HG02571 (cell line): ENCODE data around the gene CAMKK2.
A peak's percentile ranks its signal among the peaks of the same experiment; 100 is the strongest.
"Not testable (repeated sequence)": the region's sequence is repeated elsewhere in the genome, so short reads cannot be mapped to it uniquely, and the experiment has no call there.

Experiments used
- ATAC-seq: cut with Tn5 transposase; IDR thresholded peaks from one replicate; pipeline ENCODE4 v1.9.1; 2021; ENCODE audit warnings: mild to moderate bottlenecking, moderate library complexity; ENCODE audit not compliant: unreplicated experiment

Gene CAMKK2

GRCh38 chr12:121299662-121300061, 3.2 kb upstream of the CAMKK2 start:
- no peak for ATAC-seq

GRCh38 chr12:121298411-121298810, 1.9 kb upstream of the CAMKK2 start:
- not testable (repeated sequence) for ATAC-seq

DNA sequence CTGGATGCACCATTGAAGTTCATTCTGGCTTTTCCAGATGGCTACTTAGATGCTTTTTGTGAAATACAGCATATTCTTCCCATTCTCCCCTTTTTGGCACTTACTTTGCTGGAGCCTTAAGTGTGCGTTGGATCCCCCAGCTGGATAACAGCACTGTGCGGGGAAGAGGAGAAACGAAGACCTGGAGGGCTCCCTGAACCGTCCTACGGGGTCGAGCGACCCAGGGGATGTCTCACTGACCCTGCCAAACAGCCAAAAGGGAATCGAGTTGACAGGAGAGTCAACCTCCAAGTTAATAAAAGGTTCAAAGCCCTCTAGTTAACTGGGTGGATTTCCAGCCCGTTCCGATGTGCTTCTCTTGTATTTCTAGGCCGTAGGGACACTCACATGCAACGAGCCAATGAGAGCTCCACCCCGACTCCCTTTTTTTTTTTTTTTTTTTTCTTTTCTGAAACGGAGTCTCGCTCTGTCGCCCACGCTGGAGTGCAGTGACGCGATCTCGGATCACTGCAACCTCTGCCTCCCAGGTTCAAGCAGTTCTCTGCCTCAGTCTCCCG, 1.0 kb upstream of the CAMKK2 start:
- peak; percentile 11 for ATAC-seq

GRCh38 chr12:121295746-121296617, 527 bp downstream of the CAMKK2 start:
- ATAC-seq = peak; percentile 28

GRCh38 chr12:121295116-121295745, 1.3 kb downstream of the CAMKK2 start:
- ATAC-seq = no peak

DNA sequence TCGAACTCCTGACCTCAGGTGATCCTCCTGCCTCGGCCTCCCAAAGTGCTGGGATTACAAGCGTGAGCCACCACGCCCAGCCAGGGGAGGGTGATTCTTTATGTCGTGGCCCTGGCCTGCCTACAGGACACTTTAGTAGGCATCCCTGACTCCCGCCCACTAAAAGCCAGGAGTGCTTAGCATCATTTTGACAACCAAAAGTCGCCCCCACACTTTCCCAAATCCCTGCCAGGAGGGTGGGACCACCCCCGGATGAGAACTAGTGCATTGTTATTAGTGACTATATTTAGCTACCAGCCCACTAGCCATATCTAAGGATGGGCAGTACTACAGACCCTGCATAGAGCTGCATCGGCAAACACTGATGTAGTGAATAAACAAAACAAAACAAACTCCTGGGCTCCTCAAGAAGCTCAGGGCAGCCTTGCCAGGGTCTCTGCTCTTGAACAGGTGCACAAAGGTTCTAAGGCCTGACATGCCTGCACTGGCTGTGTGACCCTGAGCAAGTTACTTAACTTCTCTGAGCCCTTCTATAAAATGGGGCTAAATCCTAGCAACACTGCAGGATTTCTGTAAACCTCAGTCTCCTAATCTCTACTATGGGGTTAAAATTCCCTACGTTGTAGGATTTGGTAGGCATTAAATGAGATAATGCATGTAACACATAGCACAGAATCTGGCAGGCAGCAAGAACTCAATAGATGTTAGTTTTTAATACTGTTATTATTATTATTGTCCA, 2.2 kb downstream of the CAMKK2 start:
- no peak for ATAC-seq

DNA sequence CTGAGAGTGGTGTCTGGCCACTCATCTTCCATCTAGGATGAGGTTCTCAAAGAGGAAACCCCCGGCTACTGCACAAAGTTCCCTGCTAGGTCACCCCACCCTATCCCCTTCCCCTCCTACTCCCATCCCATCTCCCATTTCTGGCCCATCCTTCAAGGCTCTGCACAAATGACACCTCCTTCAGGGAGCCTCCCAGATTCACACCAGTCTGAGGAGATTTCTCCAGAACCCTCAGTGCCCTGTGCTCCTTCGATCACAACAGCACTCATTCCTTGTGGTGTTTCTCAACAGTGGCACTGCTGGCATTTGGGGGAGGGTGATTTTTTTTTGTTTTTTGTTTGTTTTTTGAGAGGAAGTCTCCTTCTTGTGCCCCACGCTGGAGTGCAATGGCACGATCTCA, 2.9 kb downstream of the CAMKK2 start:
- ATAC-seq = no peak

GRCh38 chr12:121290410-121290809, 6.1 kb downstream of the CAMKK2 start:
- no peak for ATAC-seq

- no peak for ATAC-seq
These were observed 6.5 kb downstream of the CAMKK2 start for GRCh38 chr12:121289962-121290361.

- ATAC-seq = no peak
These were observed 7.5 kb downstream of the CAMKK2 start for GRCh38 chr12:121288986-121289385.

DNA sequence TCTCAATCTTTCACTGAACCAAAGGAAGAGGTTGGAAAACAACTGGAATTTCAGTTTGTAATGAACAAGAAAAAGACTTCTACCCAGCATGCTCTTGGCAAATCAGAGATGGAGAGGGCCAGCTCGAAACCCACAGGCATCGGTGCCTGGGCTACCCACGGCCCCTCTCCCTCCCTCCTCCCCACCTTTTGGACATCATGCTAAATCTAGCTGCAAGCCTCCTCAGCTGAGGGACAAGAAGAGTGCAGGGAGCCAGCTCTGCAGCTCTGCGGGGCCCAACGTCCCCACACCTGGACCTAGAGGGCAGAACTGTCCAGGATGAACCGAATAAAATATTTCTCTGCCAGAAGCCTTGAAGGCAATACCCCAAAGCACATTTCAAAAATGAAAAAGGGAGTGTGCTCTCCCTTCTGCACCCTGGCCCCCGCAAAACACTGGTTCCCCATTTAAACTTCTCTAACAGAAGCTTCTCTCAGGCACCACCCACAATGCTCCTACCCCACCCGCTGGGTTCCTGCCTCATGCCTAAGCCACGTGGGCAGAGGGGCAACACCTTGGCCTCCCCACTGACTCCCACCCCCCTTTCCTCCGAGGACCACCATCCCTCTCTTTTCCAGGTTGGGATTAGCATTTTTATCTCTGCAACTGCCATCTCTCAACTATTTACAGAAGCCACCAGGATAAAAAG, 8.2 kb downstream of the CAMKK2 start:
- no peak for ATAC-seq

- no peak for ATAC-seq
These were observed 9.1 kb downstream of the CAMKK2 start for GRCh38 chr12:121287267-121287954.

- no peak for ATAC-seq
These were observed 10.7 kb downstream of the CAMKK2 start for GRCh38 chr12:121285856-121286255.

DNA sequence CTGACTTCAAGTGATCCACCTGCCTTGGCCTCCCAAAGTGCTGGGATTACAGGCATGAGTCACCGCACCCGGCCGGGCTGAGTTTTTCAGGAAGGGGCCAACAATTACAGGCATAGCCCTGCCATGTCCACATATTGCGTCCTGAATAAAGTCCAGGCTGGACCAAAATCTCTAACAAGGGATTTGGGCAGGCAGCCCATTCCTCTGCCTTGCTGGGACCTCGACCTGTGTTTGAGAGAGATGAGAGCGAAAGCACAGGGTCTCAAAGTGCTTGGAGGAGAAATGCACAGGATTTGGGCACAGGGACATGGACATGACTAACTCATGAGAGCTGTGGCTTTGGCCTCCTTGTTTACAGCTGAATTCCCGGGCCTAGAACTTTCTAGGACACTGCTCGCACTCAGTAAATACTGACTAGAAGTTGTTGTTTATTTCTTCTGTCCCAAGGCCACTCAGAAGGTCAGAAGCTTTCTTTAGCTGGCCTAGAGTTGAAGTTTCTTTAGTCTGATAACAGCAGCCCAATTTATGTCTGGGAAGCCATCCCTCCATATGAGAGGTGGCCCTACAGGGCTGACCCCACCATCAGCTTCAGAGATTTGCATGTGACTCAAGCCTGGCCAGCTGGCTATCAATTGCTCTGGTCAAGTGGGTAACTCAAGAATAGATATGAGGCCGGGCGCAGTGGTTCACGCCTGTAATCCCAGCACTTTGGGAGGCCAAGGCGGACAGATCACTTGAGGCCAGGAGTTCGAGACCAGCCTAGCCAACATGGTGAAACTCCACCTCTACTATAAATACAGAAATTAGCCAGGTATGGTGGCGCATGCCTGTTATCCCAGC, 11.7 kb downstream of the CAMKK2 start:
- ATAC-seq = no peak

DNA sequence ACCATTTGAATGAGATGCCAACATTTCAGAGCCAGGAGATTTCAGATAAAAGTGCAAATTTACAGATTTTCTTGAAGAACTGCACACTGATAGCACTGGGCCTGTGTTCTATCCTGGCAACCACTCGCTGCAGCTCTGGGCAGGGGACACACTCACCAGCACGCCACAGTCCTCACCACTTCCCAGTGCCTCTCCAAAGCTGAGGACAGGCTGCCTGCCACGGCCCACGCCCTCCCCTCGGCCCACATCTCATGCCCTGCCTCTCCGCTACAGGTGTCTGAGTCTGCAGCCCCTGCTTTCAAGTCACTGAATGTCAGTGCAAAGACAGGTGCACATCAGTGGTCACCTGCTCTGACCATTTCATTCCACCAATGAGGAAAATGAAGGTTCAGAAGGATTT, 12.7 kb downstream of the CAMKK2 start:
- ATAC-seq = no peak

GRCh38 chr12:121283388-121283787, 13.1 kb downstream of the CAMKK2 start:
- no peak for ATAC-seq

- not testable (repeated sequence) for ATAC-seq
These were observed 13.6 kb downstream of the CAMKK2 start for GRCh38 chr12:121282910-121283309.

DNA sequence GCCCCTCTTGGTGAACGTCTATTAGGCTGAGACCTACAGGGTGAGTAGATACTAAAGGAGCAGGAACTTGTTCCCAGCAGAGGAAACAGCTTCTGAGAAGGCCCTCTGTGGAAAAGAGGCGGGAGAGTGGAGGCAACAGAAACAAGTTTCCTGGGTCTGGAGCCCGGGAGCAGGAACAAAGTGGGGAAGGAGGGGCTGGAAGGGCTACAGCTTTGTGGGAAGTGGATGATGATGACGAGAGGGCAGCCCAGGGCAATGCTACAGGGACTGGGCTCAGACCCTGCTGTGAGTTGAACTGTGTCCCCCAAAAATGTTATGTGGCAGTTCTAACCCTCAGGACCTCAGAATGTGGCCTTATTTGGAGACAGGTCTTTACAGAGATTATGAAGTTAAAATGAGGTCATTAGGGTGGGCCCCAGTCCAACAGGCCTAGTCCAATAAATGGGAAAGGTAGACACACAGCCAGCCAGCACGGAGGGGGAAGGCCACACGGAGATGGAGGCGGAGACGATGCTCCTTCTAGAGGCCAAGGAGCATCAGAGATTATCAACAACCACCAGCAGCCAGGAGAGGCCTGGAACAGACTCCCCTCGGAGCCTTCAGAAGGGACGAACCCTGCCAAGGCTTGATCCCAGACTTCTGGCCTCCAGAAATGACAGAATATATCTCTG, 14.3 kb downstream of the CAMKK2 start:
- ATAC-seq = no peak

GRCh38 chr12:121281116-121281515, 15.4 kb downstream of the CAMKK2 start:
- ATAC-seq = not testable (repeated sequence)
